HuH-7.5 (cell line): ENCODE measurements around the gene TUFM.
"Not testable (repeated sequence)": the region's sequence is repeated elsewhere in the genome, so short reads cannot be mapped to it uniquely, and the experiment has no call there.

ENCODE experiments used
- DNase-seq: peaks from one replicate; pipeline ENCODE4 v3.0.0; 2011; ENCODE audit warnings: low spot score

The TUFM gene

GRCh38 chr16:28838558-28838918 is 7.6 kb downstream of the TUFM start:
- no peak for DNase-seq

DNA sequence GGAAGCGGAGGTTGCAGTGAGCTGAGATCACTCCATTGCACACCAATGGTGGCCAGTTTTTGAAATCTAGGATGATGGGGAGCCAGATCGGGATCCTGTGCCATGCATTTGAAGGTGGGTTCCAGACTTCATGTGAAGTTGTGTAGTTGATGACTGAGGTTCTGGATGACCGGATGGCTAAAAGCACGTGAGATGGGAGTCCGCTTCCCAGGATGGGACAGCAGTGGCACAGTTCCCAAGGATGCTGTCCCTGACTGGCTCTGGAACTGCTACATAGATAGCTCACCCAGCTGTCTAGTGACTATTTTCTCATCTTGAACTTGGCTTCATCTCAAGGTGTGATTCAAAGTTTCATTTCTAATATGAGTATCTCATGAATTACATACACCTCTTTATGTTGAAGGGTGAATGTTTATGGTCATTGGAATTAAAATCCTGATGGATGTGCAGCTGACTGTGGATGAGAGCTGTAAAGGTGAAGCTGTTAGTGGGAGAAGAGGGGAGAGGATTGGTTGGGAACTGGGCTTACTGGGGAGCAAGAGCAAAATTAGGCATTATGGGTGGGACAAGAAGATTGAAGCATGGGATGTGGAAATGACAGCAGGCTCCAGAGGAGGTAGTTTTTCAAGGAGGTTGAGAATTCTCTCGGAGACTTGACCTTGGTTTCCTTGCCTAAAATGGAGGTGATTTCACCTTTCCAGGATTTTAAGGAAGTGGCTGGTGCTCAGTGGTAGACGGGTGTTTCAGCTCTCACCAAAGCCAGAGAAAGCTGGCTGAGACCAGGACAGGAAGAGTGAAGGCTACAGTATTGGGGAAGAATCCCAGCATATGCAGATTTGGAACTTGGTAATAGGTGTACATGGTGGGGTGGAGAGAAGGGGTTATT is 8.2 kb downstream of the TUFM start:
- DNase-seq: no peak

GRCh38 chr16:28836761-28837064 is 9.4 kb downstream of the TUFM start:
- DNase-seq: no peak

DNA sequence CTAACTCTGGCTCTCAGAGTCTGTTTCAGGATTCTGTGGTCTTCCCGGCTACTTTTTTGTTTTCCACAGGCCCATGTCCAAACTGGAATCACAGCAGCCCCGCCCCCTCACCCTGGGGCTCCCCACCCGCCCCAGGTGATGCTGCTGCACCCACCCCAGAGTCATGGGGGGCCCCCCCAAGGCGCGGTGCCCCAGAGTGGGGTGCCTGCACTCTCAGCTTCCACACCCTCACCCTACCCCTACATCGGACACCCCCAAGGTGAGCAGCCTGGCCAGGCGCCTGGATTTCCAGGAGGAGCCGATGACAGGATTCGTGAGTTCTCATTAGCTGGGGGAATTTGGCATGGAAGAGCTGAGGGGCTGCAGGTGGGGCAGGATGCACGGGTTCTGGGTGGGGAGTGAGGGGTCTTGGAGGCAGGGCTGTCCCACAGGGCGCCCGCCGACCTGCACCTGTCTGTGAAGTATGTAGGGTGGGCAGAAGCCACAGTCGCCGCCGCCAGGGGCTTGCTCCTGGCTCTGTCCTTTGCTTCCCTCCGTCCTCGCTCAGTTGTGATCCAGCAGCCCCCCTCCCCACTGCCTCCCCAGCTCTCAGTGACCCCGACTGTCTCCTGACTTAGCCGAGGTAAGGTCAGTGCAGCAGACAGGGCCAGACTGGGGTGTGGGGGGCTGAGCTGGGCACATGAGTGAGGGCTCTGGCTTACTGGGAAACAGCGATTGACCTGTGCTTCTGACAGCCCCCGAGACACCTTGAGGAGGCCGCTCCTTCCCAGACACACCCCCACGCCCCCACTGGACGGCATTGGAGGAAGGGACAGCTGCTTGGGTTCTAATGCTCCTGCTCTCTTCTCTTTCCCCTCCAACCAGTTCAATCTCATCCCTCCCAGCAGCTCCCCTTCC is 10.0 kb downstream of the TUFM start:
- DNase-seq: no peak

DNA sequence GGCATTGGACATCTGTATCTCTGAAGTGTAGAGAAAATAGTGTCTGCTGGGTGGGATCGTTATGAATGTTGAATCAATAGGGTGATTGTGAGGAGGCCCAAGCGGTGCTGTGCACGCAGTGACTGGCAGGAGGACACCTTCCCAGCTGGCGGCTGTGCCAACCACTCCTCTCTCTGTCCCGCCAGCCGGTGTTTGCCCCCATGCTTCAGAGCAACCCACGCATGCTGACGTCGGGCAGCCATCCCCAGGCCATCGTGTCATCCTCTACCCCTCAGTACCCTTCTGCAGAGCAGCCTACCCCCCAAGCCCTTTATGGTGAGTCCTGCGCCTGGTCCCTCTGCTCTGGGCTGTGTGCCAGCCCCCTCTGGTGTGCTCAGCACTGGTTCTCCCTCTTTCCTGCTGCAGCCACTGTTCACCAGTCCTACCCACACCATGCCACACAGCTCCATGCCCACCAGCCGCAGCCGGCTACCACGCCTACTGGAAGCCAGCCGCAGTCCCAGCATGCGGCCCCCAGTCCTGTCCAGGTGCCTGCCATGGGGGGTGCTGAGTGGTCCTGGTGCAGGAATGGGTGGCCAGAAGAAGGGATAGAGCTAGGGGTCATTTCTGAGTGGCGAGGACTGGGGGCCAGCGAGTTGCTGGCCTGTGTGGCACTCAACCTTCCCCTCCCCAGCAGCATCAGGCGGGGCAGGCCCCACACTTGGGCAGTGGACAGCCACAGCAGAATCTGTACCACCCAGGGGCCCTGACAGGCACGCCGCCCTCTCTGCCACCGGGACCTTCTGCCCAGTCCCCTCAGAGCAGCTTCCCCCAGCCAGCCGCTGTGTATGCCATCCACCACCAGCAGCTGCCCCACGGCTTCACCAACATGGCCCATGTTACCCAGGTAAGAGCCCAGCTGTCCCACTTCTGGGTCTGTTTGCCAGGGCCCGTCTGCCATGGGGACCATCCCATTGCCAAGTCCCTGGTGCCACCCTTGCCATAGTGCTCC is 11.0 kb downstream of the TUFM start:
- no peak for DNase-seq

DNA sequence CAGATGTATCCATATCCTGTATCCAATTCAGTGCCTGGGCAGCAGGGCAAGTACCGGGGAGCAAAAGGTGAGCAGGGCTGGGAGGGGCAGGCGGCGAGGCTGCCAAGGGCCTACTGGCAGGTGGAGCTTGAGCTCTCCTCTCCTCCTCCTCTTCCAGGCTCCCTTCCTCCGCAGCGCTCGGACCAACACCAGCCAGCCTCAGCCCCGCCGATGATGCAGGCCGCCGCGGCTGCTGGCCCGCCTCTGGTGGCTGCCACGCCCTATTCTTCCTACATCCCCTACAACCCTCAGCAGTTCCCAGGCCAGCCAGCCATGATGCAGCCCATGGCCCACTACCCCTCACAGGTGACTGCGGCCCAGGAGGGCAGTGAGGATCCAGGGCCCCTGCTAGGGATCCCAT is 11.8 kb downstream of the TUFM start:
- DNase-seq: no peak

DNA sequence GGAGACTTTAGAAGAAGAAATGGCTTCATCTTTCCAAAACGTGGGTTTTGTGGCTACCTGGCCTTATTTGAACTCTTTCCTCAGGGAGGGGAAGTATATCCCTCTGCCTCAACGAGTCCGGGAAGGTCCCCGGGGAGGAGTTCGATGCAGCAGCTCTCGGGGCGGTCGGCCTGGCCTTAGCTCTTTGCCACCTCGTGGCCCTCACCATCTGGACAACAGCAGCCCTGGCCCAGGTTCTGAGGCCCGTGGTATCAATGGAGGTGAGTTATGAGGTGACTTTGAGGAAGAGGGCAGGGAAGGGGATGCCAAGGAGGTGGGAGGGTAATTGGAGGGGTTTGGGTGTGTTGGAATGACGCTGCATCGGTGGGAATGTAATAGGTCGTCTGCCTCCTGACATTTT is 15.6 kb downstream of the TUFM start:
- no peak for DNase-seq

DNA sequence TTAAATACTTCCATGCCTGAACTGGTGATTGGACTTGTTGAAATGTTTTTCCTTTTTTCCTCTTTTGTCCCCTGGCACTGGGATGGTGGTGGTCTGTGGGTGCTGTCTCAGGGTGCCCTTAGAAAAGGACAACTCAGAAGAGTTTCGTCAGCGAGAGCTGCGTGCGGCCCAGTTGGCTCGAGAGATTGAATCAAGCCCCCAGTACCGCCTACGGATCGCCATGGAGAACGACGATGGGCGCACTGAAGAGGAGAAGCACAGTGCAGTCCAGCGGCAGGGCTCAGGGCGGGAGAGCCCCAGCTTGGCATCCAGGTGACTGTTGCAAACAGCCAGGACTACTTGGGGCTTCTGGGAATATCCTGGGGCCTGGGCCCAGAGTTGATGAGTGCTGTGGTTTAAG is 16.4 kb downstream of the TUFM start:
- DNase-seq: no peak

DNA sequence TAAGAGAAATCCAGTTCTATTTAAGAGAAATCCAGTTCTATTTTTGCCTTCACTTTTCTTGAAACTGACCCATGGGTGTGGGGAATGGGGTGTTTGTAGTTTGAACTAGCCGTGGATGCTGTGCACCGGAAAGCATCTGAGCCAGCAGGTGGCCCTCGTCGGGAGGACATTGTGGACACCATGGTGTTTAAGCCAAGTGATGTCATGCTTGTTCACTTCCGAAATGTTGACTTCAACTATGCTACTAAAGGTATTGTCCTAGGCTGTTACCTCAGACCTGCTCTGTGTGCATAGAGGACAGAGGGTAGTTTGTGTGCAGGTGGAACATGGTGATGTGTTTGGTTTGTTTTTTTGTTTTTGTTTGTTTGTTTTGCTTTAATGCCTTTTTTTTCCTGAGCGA is 20.0 kb downstream of the TUFM start:
- DNase-seq: no peak

- DNase-seq: no peak
These were observed 21.5 kb downstream of the TUFM start for GRCh38 chr16:28824717-28824973.

- DNase-seq: peak; percentile 93
These were observed 22.1 kb downstream of the TUFM start for GRCh38 chr16:28823873-28824716.

DNA sequence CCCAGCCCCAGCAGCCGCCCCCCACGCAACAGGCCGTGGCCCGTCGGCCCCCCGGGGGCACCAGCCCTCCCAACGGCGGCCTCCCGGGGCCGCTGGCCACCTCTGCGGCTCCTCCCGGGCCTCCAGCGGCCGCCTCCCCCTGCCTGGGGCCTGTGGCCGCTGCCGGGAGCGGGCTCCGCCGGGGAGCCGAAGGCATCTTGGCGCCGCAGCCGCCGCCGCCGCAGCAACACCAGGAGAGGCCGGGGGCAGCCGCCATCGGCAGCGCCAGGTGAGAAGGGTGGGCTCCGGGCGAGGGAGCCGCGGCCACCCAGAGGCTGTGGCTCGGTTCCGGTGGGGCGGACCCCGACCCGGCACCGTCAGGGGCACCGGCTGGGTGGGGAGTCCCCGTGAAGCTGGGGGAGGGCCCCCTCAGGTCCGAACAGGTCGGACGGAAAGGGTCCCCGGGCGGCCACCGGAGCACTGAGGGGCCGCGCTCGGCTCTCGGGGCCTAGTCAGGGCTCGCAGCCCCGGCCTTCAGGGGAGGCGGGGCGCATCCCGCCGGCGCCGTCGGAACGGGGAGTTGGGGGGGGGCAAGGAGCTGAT is 22.8 kb downstream of the TUFM start:
- no peak for DNase-seq

DNA sequence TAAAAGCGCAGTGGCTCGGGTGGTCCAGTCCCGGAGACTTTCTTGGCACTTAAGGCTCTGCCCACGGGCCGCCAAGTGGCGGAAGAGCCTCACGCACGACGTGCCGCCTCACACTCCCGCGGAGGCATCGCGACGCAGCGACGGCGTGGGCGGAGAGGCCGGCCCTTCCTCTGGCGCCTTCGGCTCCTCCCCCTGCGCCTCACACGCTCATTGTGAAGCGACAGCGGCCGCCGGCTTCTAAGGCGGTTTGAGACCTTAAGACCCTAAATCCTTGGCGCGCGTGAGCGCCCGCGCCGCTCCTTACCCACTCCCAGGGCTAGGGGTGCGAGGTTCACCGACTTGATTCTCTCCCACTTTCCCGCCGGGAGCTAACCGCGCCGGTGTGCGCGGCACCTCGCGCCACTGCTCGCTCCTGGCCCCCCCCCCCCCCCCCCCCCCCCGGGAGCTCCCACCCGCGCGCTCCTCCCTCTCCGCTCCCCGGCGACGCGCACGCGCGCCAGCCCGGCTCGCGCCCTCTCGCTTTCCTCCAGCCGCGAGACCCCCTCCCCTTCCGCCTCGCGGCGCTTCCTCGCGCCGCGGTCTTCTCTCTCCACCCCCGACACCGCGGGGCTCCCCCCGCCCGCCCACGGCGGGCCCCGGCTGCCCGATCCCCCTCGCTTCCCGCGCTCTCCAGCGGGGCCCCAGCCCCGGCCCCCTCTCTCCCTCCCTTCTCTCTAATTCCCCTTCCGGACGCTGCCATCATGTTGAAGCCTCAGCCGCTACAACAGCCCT is 23.4 kb downstream of the TUFM start, which contains the start of gene ATXN2L:
Gene ATXN2L (plus strand): TSS at position 480 of the 771 bp plus-strand sequence. CDS start 261 bp downstream, at position 741.
- peak; percentile 79 for DNase-seq

GRCh38 chr16:28821874-28822519 is 24.2 kb downstream of the TUFM start:
- DNase-seq: no peak

GRCh38 chr16:28820546-28820945 is 25.6 kb downstream of the TUFM start:
- not testable (repeated sequence) for DNase-seq

- DNase-seq: no peak
These were observed 26.1 kb downstream of the TUFM start for GRCh38 chr16:28820016-28820415.

DNA sequence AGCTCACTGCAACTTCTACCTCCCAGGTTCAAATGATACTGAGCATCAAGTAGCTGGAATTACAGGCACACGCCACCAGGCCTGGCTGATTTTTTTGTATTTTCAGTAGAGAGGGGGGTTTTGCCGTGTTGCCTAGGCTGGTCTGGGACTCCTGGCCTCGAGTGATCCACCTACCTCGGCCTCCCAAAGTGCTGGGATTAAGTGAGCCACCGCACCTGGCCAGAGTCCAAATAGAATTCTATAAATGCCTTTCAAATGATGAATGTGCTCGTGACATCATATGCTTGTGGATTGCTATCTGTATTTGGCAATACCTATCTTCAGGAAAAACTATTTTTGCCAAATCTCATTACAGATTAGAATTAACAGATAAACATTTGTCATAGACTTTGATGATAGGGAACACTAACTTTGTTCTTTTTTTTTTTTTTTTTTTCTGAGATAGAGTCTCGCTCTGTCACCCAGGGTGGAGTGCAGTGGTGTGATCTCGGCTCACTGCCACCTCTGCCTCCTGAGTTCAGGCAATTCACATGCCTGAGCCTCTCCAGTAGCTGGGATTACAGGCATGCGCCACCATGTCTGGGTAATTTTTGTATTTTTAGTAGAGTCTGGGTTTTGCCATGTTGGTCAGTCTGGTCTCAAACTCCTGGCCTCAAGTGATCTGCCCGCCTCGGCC is 38.6 kb downstream of the TUFM start:
- not testable (repeated sequence) for DNase-seq

- DNase-seq: not testable (repeated sequence)
These were observed 43.7 kb downstream of the TUFM start for GRCh38 chr16:28802235-28803019.
